ENCODE measurements around the gene MPST. TPM values are rescaled to one million over a fixed set of nuclear protein-coding genes. Genes with fewer than 3 reads are reported as not detected.
A peak's percentile ranks its signal among the peaks of the same experiment; 100 is the strongest.

Gene MPST
- total RNA-seq, 4 donors from 2014 or later, result 37.1 to 152 (median 84.1) TPM

DNA sequence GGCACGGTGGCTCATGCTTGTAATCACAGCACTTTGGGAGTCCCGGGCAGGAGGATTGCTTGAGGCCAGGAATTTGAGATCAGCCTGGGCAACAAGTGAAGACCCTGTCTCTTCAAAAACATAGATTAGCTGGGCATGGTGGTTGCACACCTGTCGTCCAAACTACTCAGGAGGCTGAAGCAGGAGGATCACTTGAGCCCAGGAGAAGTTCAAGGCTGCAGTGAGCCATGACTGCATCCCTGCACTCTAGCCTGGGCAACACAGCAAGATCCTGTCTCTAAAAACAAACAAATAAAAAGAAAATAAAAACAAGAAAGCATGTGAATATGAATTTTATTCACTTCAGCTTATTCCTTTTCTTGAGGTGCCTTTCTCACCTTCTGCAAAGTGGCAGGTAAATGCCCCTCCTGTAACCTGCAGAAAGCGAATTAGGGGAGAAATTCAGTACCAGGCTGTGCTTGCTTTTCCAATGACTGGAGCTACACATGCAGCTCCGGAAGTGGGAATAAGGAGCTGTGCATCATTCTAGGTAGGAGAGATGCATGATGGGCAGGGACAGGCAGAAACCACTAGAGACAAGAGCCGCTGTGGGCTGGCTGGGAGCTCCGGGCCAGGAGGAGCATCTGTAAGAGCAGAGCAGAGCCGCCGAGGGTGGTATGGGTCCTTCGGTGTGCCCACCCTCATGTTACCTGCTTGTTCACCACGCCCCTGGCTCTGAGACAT lies 17.3 kb downstream of the MPST start:
- no peaks in the 10 kb centered on the region for H3K36me3 ChIP-seq
- intact Hi-C loops (cut with DNase I; ENCODE audit: low total_unique reads), result no loop called here
- no peak overlapping the region for H3K4me3 ChIP-seq
- no peaks in the 10 kb centered on the region for H3K9me3 ChIP-seq
- no peak overlapping the region for H3K27ac ChIP-seq
- no peaks in the 10 kb centered on the region for H3K27me3 ChIP-seq
- no peaks in the 10 kb centered on the region for H3K4me1 ChIP-seq
- no peak for TF ChIP-seq POLR2A (IDR thresholded peaks at IDR 0.05)
- TF ChIP-seq CTCF (IDR thresholded peaks at IDR 0.05), result no peak
- no peak for DNase-seq

GRCh38 chr22:37037669-37038068 lies 18.1 kb downstream of the MPST start:
- Histone ChIP-seq H3K27me3 (no peaks in the 10 kb centered on the region), H3K9me3 (no peaks in the 10 kb centered on the region), H3K4me3 (no peak overlapping the region), H3K36me3 (no peaks in the 10 kb centered on the region), H3K4me1 (no peaks in the 10 kb centered on the region), H3K27ac (no peak overlapping the region)
- DNase-seq, result no peak
- TF ChIP-seq POLR2A (IDR thresholded peaks at IDR 0.05) (no peak), CTCF (IDR thresholded peaks at IDR 0.05) (no peak)
- intact Hi-C loops (cut with DNase I; ENCODE audit: low total_unique reads), result no loop called here

- no peak for DNase-seq
- intact Hi-C loops (cut with DNase I; ENCODE audit: low total_unique reads), result no loop called here
- no peak for TF ChIP-seq CTCF (IDR thresholded peaks at IDR 0.05)
- no peak for TF ChIP-seq POLR2A (IDR thresholded peaks at IDR 0.05)
Measured at GRCh38 chr22:37039466-37039865, 19.9 kb downstream of the MPST start.

DNA sequence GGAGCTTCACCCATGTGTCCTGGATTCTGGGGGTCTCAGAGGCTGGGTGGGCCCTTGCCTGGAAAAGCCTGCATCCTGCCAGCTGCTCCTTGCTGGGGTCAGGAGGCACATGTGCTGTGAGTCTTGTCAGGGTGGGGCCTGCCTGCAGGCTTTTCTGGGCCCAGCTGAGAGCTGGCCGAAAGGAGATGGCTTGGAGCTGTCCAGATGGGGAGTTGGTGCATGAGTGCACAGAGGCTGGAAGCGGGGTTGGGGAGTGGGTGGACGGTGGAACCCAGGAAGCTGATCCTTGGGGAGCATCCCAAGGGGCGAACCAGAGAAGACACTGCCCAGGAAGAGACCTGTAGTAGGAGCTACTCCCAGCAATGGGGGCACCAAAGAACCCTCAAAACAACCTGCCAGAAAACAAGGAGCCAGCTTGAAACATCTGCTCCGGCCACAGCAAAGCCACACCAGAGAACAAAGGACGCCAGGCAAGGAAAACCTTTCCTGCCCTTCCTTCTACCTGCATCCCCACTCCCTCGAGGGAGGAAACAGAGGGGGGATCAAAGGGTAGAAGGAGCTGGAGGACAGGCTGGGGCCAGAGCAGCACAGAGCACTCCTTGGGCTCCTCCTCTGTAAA lies 23.8 kb downstream of the MPST start:
- H3K4me1 ChIP-seq, result no peaks in the 10 kb centered on the region
- intact Hi-C loops (cut with DNase I; ENCODE audit: low total_unique reads), result no loop called here
- no peak for DNase-seq
- no peak overlapping the region for H3K27ac ChIP-seq
- H3K27me3 ChIP-seq, result no peaks in the 10 kb centered on the region
- no peak overlapping the region for H3K4me3 ChIP-seq
- no peaks in the 10 kb centered on the region for H3K9me3 ChIP-seq
- no peaks in the 10 kb centered on the region for H3K36me3 ChIP-seq
- TF ChIP-seq CTCF (IDR thresholded peaks at IDR 0.05) (no peak), POLR2A (IDR thresholded peaks at IDR 0.05) (no peak)

More at GRCh38 chr22:37039466-37039865, 19.9 kb downstream of the MPST start:
- no peaks in the 10 kb centered on the region for H3K4me1 ChIP-seq
- no peaks in the 10 kb centered on the region for H3K27me3 ChIP-seq
- no peaks in the 10 kb centered on the region for H3K9me3 ChIP-seq
- H3K36me3 ChIP-seq, result no peaks in the 10 kb centered on the region
- no peak overlapping the region for H3K4me3 ChIP-seq
- H3K27ac ChIP-seq, result no peak overlapping the region

- H3K4me3 ChIP-seq, result no peak overlapping the region
- no peaks in the 10 kb centered on the region for H3K9me3 ChIP-seq
- H3K36me3 ChIP-seq, result no peaks in the 10 kb centered on the region
- DNase-seq, result no peak
- no peaks in the 10 kb centered on the region for H3K4me1 ChIP-seq
- no peak overlapping the region for H3K27ac ChIP-seq
- intact Hi-C loops (cut with DNase I; ENCODE audit: low total_unique reads), result no loop called here
- no peaks in the 10 kb centered on the region for H3K27me3 ChIP-seq
- no peak for TF ChIP-seq POLR2A (IDR thresholded peaks at IDR 0.05)
- peak; percentile 11 to 51 (median 28) for TF ChIP-seq CTCF (IDR thresholded peaks at IDR 0.05)
Measured at GRCh38 chr22:37043828-37044538, 24.4 kb downstream of the MPST start.
